H9 (cell line): ENCODE data around the gene ZNF354C. TPM values are rescaled to one million over a fixed set of nuclear protein-coding genes. Genes with fewer than 3 reads are reported as not detected.

Experiments used
- DNase-seq: peaks from one replicate; pipeline ENCODE4 v3.0.0-alpha.2; 2017
- H2AFZ ChIP-seq: one replicate; pipeline ENCODE4 v1.6.1; 2013; ENCODE audit warnings: mild to moderate bottlenecking, low read length, control low read depth, moderate library complexity
- H2AK5ac ChIP-seq: 2 replicates; pipeline ENCODE4 v1.6.1; 2013; ENCODE audit warnings: low read length, control low read depth, mixed read lengths; ENCODE audit not compliant: insufficient read length
- H2BK120ac ChIP-seq: one replicate; pipeline ENCODE4 v1.6.1; 2013; ENCODE audit warnings: low read depth, mild to moderate bottlenecking, low read length, control low read depth, inconsistent platforms; ENCODE audit not compliant: poor library complexity, severe bottlenecking
- H2BK12ac ChIP-seq: 2 replicates; pipeline ENCODE4 v1.6.1; 2013; ENCODE audit warnings: low read length, control low read depth, mixed read lengths, low read depth; ENCODE audit not compliant: insufficient read length
- H2BK15ac ChIP-seq: 2 replicates; pipeline ENCODE4 v1.6.1; 2013; ENCODE audit warnings: low read depth, low read length, control low read depth
- H2BK20ac ChIP-seq: one replicate; pipeline ENCODE4 v1.6.1; 2013; ENCODE audit warnings: low read depth, mild to moderate bottlenecking, low read length, control low read depth, inconsistent platforms; ENCODE audit not compliant: poor library complexity, severe bottlenecking
- H2BK5ac ChIP-seq: 2 replicates; pipeline ENCODE4 v1.6.1; 2013; ENCODE audit warnings: low read length, control low read depth, mixed read lengths; ENCODE audit not compliant: insufficient read length
- H3K14ac ChIP-seq: 2 replicates; pipeline ENCODE4 v1.6.1; 2013; ENCODE audit warnings: low read length, control low read depth; ENCODE audit not compliant: insufficient read depth
- H3K18ac ChIP-seq: 2 replicates; pipeline ENCODE4 v1.6.1; 2013; ENCODE audit warnings: low read depth, mild to moderate bottlenecking, mixed read lengths, low read length, control low read depth; ENCODE audit not compliant: insufficient read length
- H3K23ac ChIP-seq: 2 replicates; pipeline ENCODE4 v1.6.1; 2013; ENCODE audit warnings: low read length, control low read depth, mixed read lengths, low read depth; ENCODE audit not compliant: insufficient read length
- H3K23me2 ChIP-seq: 2 replicates; pipeline ENCODE4 v1.6.1; 2013; ENCODE audit warnings: low read depth, mild to moderate bottlenecking, mixed read lengths, low read length, control low read depth; ENCODE audit not compliant: insufficient read length, poor library complexity, severe bottlenecking
- H3K27ac ChIP-seq: 2 replicates; pipeline ENCODE4 v1.5.1; 2013; ENCODE audit warnings: low read length, control low read depth, mixed read lengths, low read depth; ENCODE audit not compliant: insufficient read length
- H3K27me3 ChIP-seq: 2 replicates; pipeline ENCODE4 v1.6.1; 2013; ENCODE audit warnings: low read length, control low read depth, inconsistent platforms; ENCODE audit not compliant: insufficient read depth
- H3K4ac ChIP-seq: 2 replicates; pipeline ENCODE4 v1.6.1; 2013; ENCODE audit warnings: low read depth, mild to moderate bottlenecking, control low read depth, inconsistent platforms, low read length, moderate library complexity
- H3K4me1 ChIP-seq: 2 replicates; pipeline ENCODE4 v1.6.1; 2013; ENCODE audit warnings: low read length, control low read depth, inconsistent platforms; ENCODE audit not compliant: insufficient read depth
- H3K4me2 ChIP-seq: 2 replicates; pipeline ENCODE4 v1.6.1; 2013; ENCODE audit warnings: low read length, control low read depth, mixed read lengths; ENCODE audit not compliant: insufficient read length, insufficient read depth
- H3K56ac ChIP-seq: 2 replicates; pipeline ENCODE4 v1.6.1; 2013; ENCODE audit warnings: low read depth, mild to moderate bottlenecking, mixed read lengths, low read length, control low read depth; ENCODE audit not compliant: insufficient read length
- H3K79me1 ChIP-seq: 2 replicates; pipeline ENCODE4 v1.6.1; 2013; ENCODE audit warnings: low read depth, mild to moderate bottlenecking, moderate library complexity, low read length, control low read depth, inconsistent platforms; ENCODE audit not compliant: insufficient read depth, poor library complexity, severe bottlenecking
- H3K79me2 ChIP-seq: 2 replicates; pipeline ENCODE4 v1.6.1; 2013; ENCODE audit warnings: low read length, control low read depth, inconsistent platforms; ENCODE audit not compliant: insufficient read depth
- H3K9ac ChIP-seq: 2 replicates; pipeline ENCODE4 v1.6.1; 2013; ENCODE audit warnings: low read length, control low read depth, mixed read lengths; ENCODE audit not compliant: insufficient read length; ENCODE audit errors: extremely low read depth
- H3K9me3 ChIP-seq: one replicate; pipeline ENCODE4 v1.6.1; 2013; ENCODE audit warnings: low read depth, low read length, inconsistent platforms; ENCODE audit not compliant: control insufficient read depth
- H3T11ph ChIP-seq: one replicate; pipeline ENCODE4 v1.6.1; 2013; ENCODE audit warnings: mild to moderate bottlenecking, low read length, control low read depth, inconsistent platforms
- H4K20me1 ChIP-seq: one replicate; pipeline ENCODE4 v1.6.1; 2013; ENCODE audit not compliant: control insufficient read depth, insufficient read length, insufficient read depth
- H4K5ac ChIP-seq: 2 replicates; pipeline ENCODE4 v1.6.1; 2013; ENCODE audit warnings: low read depth, mild to moderate bottlenecking, mixed read lengths, low read length, control low read depth; ENCODE audit not compliant: insufficient read length
- H4K8ac ChIP-seq: replicated peaks from 2 replicates; pipeline ENCODE4 v1.6.1; 2013; ENCODE audit warnings: low read length, control low read depth, mixed read lengths, low read depth; ENCODE audit not compliant: insufficient read length
- H4K91ac ChIP-seq: 2 replicates; pipeline ENCODE4 v1.6.1; 2013; ENCODE audit warnings: low read depth, mild to moderate bottlenecking, moderate library complexity, mixed read lengths, low read length, control low read depth; ENCODE audit not compliant: insufficient read length
- H3K27ac Mint-ChIP-seq, 3 experiments: 2 replicates in 2 of 3; 3 replicates in 1 of 3; pipeline ENCODE4 v1.8.0; 2020 to 2021; ENCODE audit warnings: mixed read lengths in 3 of 3, mild to moderate bottlenecking in 1 of 3, moderate library complexity in 1 of 3
- H3K27me3 Mint-ChIP-seq: 2 replicates; pipeline ENCODE4 v1.8.0; 2021; ENCODE audit warnings: low read depth, mild to moderate bottlenecking, moderate library complexity, mixed read lengths
- H3K36me3 Mint-ChIP-seq, 3 experiments: 2 replicates in 2 of 3; 3 replicates in 1 of 3; pipeline ENCODE4 v1.8.0; 2020 to 2021; ENCODE audit warnings: low read depth in 3 of 3, mixed read lengths in 3 of 3; ENCODE audit not compliant: insufficient read depth in 1 of 3
- H3K4me1 Mint-ChIP-seq, 2 experiments: 2 replicates each; pipeline ENCODE4 v1.8.0; 2020; ENCODE audit warnings: mixed read lengths in 2 of 2
- H3K4me3 Mint-ChIP-seq, 2 experiments: 2 replicates in 1 of 2; 3 replicates in 1 of 2; pipeline ENCODE4 v1.8.0; 2020 to 2021; ENCODE audit warnings: mild to moderate bottlenecking in 2 of 2, mixed read lengths in 2 of 2, moderate library complexity in 1 of 2
- H3K9me3 Mint-ChIP-seq, 2 experiments: 2 replicates in 1 of 2; 3 replicates in 1 of 2; pipeline ENCODE4 v1.8.0; 2020; ENCODE audit warnings: mild to moderate bottlenecking in 2 of 2, mixed read lengths in 2 of 2, moderate library complexity in 1 of 2
- WGBS: extraction: QIAGEN DNeasy Blood & Tissue Kit; methylation state at CpG from one replicate; pipeline ENCODE4 v1.1.7; 2013; ENCODE audit warnings: missing lambda C conversion rate, low lambda C conversion rate, mixed read lengths; ENCODE audit not compliant: insufficient read length; ENCODE audit errors: extremely low coverage; 5-methylcytosine and 5-hydroxymethylcytosine counted together
- total RNA-seq: library from RNA; stranded (reverse); gene quantifications from 2 replicates; pipeline ENCODE4 v1.2.1, GENCODE V29; 2021
- TF ChIP-seq, protein P1 (sequence below): fragments of 200-600 bp; sonication (generic); conservative IDR thresholded peaks from 3 replicates; pipeline ENCODE4 v1.8.0; 2021; ENCODE audit warnings: antibody characterized with exemption, mild to moderate bottlenecking

Gene ZNF354C
- total RNA-seq, 1 experiment from 2014 or later, result 5.4 TPM

GRCh38 chr5:179055841-179056240, 4.3 kb upstream of the ZNF354C start:
- peaks cover 0 to 12% (median 8%) of the 10 kb centered on the region in 3 experiments; a peak in 4 of 7 replicates for H3K36me3 Mint-ChIP-seq
- Histone ChIP-seq H3K79me2 (no peaks in the 10 kb centered on the region), H2BK15ac (no peak overlapping the region), H3K9ac (no peak overlapping the region), H4K20me1 (no peaks in the 10 kb centered on the region), H3K23ac (no peak overlapping the region), H4K5ac (no peak overlapping the region), H3K4me2 (no peak overlapping the region), H2BK120ac (no peak overlapping the region), H4K8ac (no peak overlapping the region), H3T11ph (no peak overlapping the region), H3K14ac (no peak overlapping the region), H3K79me1 (no peaks in the 10 kb centered on the region), H3K23me2 (peaks cover 4% of the 10 kb centered on the region), H3K9me3 (peaks cover 25% of the 10 kb centered on the region), H3K4me1 (no peaks in the 10 kb centered on the region), H2BK20ac (no peak overlapping the region), H4K91ac (no peak overlapping the region), H2BK5ac (no peak overlapping the region), H3K4ac (no peak overlapping the region), H3K27ac (no peak overlapping the region), H3K56ac (no peak overlapping the region), H3K27me3 (no peaks in the 10 kb centered on the region), H2BK12ac (no peak overlapping the region), H3K18ac (no peak overlapping the region), H2AK5ac (no peak overlapping the region), H2AFZ (no peak overlapping the region)
- H3K27ac Mint-ChIP-seq, result no peak overlapping the region
- peaks cover 65 to 67% of the 10 kb centered on the region in 2 experiments for H3K9me3 Mint-ChIP-seq
- WGBS, result no CpG with 5 or more reads among the region's 9 CpGs
- H3K4me1 Mint-ChIP-seq, result no peaks in the 10 kb centered on the region
- peaks cover 32% of the 10 kb centered on the region for H3K27me3 Mint-ChIP-seq
- TF ChIP-seq, protein P1, sequence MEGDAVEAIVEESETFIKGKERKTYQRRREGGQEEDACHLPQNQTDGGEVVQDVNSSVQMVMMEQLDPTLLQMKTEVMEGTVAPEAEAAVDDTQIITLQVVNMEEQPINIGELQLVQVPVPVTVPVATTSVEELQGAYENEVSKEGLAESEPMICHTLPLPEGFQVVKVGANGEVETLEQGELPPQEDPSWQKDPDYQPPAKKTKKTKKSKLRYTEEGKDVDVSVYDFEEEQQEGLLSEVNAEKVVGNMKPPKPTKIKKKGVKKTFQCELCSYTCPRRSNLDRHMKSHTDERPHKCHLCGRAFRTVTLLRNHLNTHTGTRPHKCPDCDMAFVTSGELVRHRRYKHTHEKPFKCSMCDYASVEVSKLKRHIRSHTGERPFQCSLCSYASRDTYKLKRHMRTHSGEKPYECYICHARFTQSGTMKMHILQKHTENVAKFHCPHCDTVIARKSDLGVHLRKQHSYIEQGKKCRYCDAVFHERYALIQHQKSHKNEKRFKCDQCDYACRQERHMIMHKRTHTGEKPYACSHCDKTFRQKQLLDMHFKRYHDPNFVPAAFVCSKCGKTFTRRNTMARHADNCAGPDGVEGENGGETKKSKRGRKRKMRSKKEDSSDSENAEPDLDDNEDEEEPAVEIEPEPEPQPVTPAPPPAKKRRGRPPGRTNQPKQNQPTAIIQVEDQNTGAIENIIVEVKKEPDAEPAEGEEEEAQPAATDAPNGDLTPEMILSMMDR, result no peak
- no peak overlapping the region for H3K4me3 Mint-ChIP-seq
- DNase-seq, result no peak
